ENCODE results near the gene GOLGA6L4.
"Not testable (repeated sequence)": the region's sequence is repeated elsewhere in the genome, so short reads cannot be mapped to it uniquely, and the experiment has no call there.

DNA sequence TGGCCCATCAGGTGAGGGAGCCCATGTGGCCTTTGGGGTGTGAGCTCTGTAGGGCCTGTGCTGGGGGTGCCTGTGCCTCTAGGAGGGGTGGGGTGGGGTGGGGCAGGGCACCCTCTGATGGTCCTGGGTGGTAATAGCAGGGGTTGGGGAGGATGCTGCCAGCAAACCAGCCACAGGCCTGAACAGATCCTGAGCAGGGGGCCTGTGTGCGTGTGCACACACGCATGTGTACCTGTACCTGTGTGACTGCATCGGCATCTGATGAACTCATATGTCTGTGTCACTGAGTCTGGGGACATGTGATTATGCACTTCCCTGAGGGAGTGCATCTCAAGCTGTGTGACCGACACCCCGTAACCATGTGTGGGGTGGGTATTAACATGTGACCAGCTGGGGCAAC is 42.6 kb upstream of the GOLGA6L4 start:
- TF ChIP-seq, protein P1, sequence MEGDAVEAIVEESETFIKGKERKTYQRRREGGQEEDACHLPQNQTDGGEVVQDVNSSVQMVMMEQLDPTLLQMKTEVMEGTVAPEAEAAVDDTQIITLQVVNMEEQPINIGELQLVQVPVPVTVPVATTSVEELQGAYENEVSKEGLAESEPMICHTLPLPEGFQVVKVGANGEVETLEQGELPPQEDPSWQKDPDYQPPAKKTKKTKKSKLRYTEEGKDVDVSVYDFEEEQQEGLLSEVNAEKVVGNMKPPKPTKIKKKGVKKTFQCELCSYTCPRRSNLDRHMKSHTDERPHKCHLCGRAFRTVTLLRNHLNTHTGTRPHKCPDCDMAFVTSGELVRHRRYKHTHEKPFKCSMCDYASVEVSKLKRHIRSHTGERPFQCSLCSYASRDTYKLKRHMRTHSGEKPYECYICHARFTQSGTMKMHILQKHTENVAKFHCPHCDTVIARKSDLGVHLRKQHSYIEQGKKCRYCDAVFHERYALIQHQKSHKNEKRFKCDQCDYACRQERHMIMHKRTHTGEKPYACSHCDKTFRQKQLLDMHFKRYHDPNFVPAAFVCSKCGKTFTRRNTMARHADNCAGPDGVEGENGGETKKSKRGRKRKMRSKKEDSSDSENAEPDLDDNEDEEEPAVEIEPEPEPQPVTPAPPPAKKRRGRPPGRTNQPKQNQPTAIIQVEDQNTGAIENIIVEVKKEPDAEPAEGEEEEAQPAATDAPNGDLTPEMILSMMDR (conservative IDR thresholded peaks at IDR 0.05): not testable (repeated sequence)
- TF ChIP-seq EZH2 (IDR thresholded peaks at IDR 0.05; ENCODE audit: low read depth): not testable (repeated sequence)
